IMR-90 (cell line): ENCODE measurements around the gene MRPS25. TPM values are rescaled to one million over a fixed set of nuclear protein-coding genes. Genes with fewer than 3 reads are reported as not detected.

Experiments
- ATAC-seq: fragments of 200-7000 bp; cut with Tn5 transposase; 2 replicates; pipeline ENCODE4 v1.9.1; 2020; ENCODE audit warnings: low read depth, mild to moderate bottlenecking, moderate library complexity
- BruUV-seq: library from RNA; stranded (reverse); fragments of 400-500 nt; replicated peaks from 2 replicates; lab custom pipeline; 2021; lab: Mats Ljungman, UMichigan
- CTCF ChIA-PET: fragments of 300-600 bp; formaldehyde crosslinking; extraction: SDS; loops from one replicate; lab custom pipeline; 2021; ENCODE audit warnings: antibody characterized with exemption; lab: Yijun Ruan, JAX
- POLR2A ChIA-PET: fragments of 300-600 bp; sonication (Branson Sonifier 250); formaldehyde crosslinking; loops from one replicate; lab custom pipeline; 2022; ENCODE audit warnings: antibody characterized with exemption; ENCODE audit not compliant: unreplicated experiment; lab: Charles Lee
- DNase-seq: peaks from one replicate; pipeline ENCODE4 v3.0.0; 2013
- H2AFZ ChIP-seq: replicated peaks from 2 replicates; pipeline ENCODE3; 2013; ENCODE audit warnings: low read length, mild to moderate bottlenecking; ENCODE audit not compliant: poor library complexity
- H2AK5ac ChIP-seq: 2 replicates; pipeline ENCODE4 v1.6.1; 2013; ENCODE audit warnings: low read depth, low read length, inconsistent platforms
- H2AK9ac ChIP-seq: replicated peaks from 2 replicates; pipeline ENCODE3; 2013; ENCODE audit warnings: mild to moderate bottlenecking, low read depth, low read length, moderate library complexity; ENCODE audit not compliant: poor library complexity
- H2BK120ac ChIP-seq: 2 replicates; pipeline ENCODE4 v1.6.1; 2013; ENCODE audit warnings: low read depth, low read length, inconsistent platforms
- H2BK15ac ChIP-seq: 3 replicates; pipeline ENCODE4 v1.6.1; 2013; ENCODE audit warnings: low read depth, low read length, inconsistent platforms
- H2BK20ac ChIP-seq: 2 replicates; pipeline ENCODE4 v1.6.1; 2013; ENCODE audit warnings: low read depth, mild to moderate bottlenecking, inconsistent platforms, low read length, moderate library complexity
- H2BK5ac ChIP-seq: 2 replicates; pipeline ENCODE4 v1.6.1; 2013; ENCODE audit warnings: mild to moderate bottlenecking, low read depth, low read length, inconsistent platforms; ENCODE audit not compliant: poor library complexity, severe bottlenecking
- H3K14ac ChIP-seq: replicated peaks from 2 replicates; pipeline ENCODE4 v1.6.1; 2013; ENCODE audit warnings: low read depth, low read length, inconsistent platforms
- H3K18ac ChIP-seq: 2 replicates; pipeline ENCODE4 v1.6.1; 2013; ENCODE audit warnings: low read depth, low read length, control low read depth
- H3K23ac ChIP-seq: 2 replicates; pipeline ENCODE4 v1.6.1; 2013; ENCODE audit warnings: low read depth, low read length, inconsistent platforms
- H3K27ac ChIP-seq: 2 replicates; pipeline ENCODE4 v1.5.1; 2013; ENCODE audit warnings: mild to moderate bottlenecking, control low read depth, low read length; ENCODE audit not compliant: insufficient read depth
- H3K27me3 ChIP-seq: 2 replicates; pipeline ENCODE4 v1.6.1; 2013; ENCODE audit warnings: low read length; ENCODE audit not compliant: control insufficient read depth, insufficient read depth
- H3K36me3 ChIP-seq: 2 replicates; pipeline ENCODE4 v1.6.1; 2013; ENCODE audit warnings: low read length, mixed read lengths; ENCODE audit not compliant: control insufficient read depth, insufficient read depth
- H3K4ac ChIP-seq: 2 replicates; pipeline ENCODE4 v1.6.1; 2013; ENCODE audit warnings: low read depth, low read length, inconsistent platforms
- H3K4me1 ChIP-seq: 2 replicates; pipeline ENCODE4 v1.6.1; 2013; ENCODE audit warnings: low read length, mixed read lengths; ENCODE audit not compliant: control insufficient read depth, insufficient read depth
- H3K4me2 ChIP-seq: 2 replicates; pipeline ENCODE4 v1.6.1; 2013; ENCODE audit warnings: low read depth, mild to moderate bottlenecking, control low read depth, low read length, moderate library complexity
- H3K4me3 ChIP-seq: 2 replicates; pipeline ENCODE4 v1.5.1; 2013; ENCODE audit warnings: low read depth, mild to moderate bottlenecking, control low read depth, low read length, moderate library complexity; ENCODE audit not compliant: insufficient read depth
- H3K56ac ChIP-seq: 2 replicates; pipeline ENCODE4 v1.6.1; 2013; ENCODE audit warnings: low read length, inconsistent platforms; ENCODE audit not compliant: insufficient read depth; ENCODE audit errors: extremely low read depth
- H3K79me1 ChIP-seq, 2 experiments: 2 replicates each; pipeline ENCODE4 v1.6.1; 2013; ENCODE audit warnings: low read length in 2 of 2, inconsistent platforms in 1 of 2, low read depth in 1 of 2
- H3K9ac ChIP-seq: 2 replicates; pipeline ENCODE4 v1.6.1; 2013; ENCODE audit warnings: low read depth, low read length, control low read depth
- H3K9me1 ChIP-seq: 2 replicates; pipeline ENCODE4 v1.6.1; 2013; ENCODE audit warnings: low read length, inconsistent platforms; ENCODE audit not compliant: insufficient read depth
- H3K9me3 ChIP-seq: 2 replicates; pipeline ENCODE4 v1.6.1; 2013; ENCODE audit warnings: low read length; ENCODE audit not compliant: control insufficient read depth, insufficient read depth
- H4K20me1 ChIP-seq: 2 replicates; pipeline ENCODE4 v1.6.1; 2013; ENCODE audit warnings: low read length, inconsistent platforms; ENCODE audit not compliant: insufficient read depth
- H4K5ac ChIP-seq: 2 replicates; pipeline ENCODE4 v1.6.1; 2013; ENCODE audit warnings: mild to moderate bottlenecking, low read depth, low read length, control low read depth
- H4K8ac ChIP-seq, 2 experiments: 2 replicates each; pipeline ENCODE4 v1.6.1; 2013; ENCODE audit warnings: low read depth in 2 of 2, low read length in 2 of 2, control low read depth in 1 of 2, inconsistent platforms in 1 of 2
- H4K91ac ChIP-seq: 2 replicates; pipeline ENCODE4 v1.6.1; 2013; ENCODE audit warnings: low read depth, low read length, inconsistent platforms; ENCODE audit not compliant: insufficient read depth
- CEBPB ChIP-seq: IDR thresholded peaks from 2 replicates; pipeline ENCODE4 v1.6.1; 2012; ENCODE audit warnings: low read depth, low read length, improper control_type of control experiment
- FOS ChIP-seq: fragments of 150-350 bp; IDR thresholded peaks from 2 replicates; pipeline ENCODE4 v1.6.1; 2016; ENCODE audit warnings: low read depth, low read length
- MAFK ChIP-seq: IDR thresholded peaks from 2 replicates; pipeline ENCODE4 v1.6.1; 2012; ENCODE audit warnings: low read depth, low read length, improper control_type of control experiment
- MAZ ChIP-seq: IDR thresholded peaks from 2 replicates; pipeline ENCODE4 v1.6.1; 2012; ENCODE audit warnings: low read depth, mild to moderate bottlenecking, low read length, improper control_type of control experiment, moderate library complexity, borderline replicate concordance
- MXI1 ChIP-seq: IDR thresholded peaks from 2 replicates; pipeline ENCODE4 v1.6.1; 2012; ENCODE audit warnings: low read depth, mild to moderate bottlenecking, low read length, moderate library complexity, borderline replicate concordance
- RAD21 ChIP-seq: IDR thresholded peaks from 2 replicates; pipeline ENCODE4 v1.6.1; 2012; ENCODE audit warnings: low read length, improper control_type of control experiment
- RCOR1 ChIP-seq: IDR thresholded peaks from 2 replicates; pipeline ENCODE4 v1.6.1; 2012; ENCODE audit warnings: mild to moderate bottlenecking, low read length, improper control_type of control experiment; ENCODE audit not compliant: insufficient replicate concordance
- RFX5 ChIP-seq: IDR thresholded peaks from 2 replicates; pipeline ENCODE4 v1.8.0; 2012; ENCODE audit warnings: low read depth, mild to moderate bottlenecking, low read length, moderate library complexity
- WGBS, 2 experiments: methylation state at CpG; one replicate each; pipeline versions ENCODE4 v1.1.5 to v1.1.7; 2013; ENCODE audit warnings: missing lambda C conversion rate in 2 of 2; ENCODE audit not compliant: insufficient read length in 1 of 2; ENCODE audit errors: extremely low coverage in 2 of 2; 5-methylcytosine and 5-hydroxymethylcytosine counted together
- dilution Hi-C: fragments of 300-500 bp; cut with HindIII; formaldehyde crosslinking; loops from one replicate; pipeline ENCODE4 v1.14.3; 2018; ENCODE audit warnings: low sequenced_read_pairs; ENCODE audit not compliant: unreplicated experiment
- in situ Hi-C: fragments of 300-500 bp; cut with MboI; formaldehyde crosslinking; loops from 3 replicates; pipeline ENCODE4 v1.14.3; 2019; ENCODE audit warnings: low sequenced_read_pairs, inconsistent platforms, mixed read lengths
- intact Hi-C: fragments of 100-400 bp; cut with micrococcal nuclease; formaldehyde crosslinking; loops from 2 replicates; pipeline ENCODE4 v1.10.0; 2022
- polyA plus RNA-seq, 3 experiments: library from polyadenylated mRNA; depleted of rRNA; stranded (reverse); fragments of >200 nt; gene quantifications; 2 replicates each; pipeline ENCODE4 v1.2.3, GENCODE V29; 2012; ENCODE audit warnings: low replicate concordance in 1 of 3
- total RNA-seq: library from RNA; depleted of rRNA; stranded (reverse); fragments of >200 nt; gene quantifications from 2 replicates; pipeline ENCODE4 v1.2.3, GENCODE V29; 2012
- TF ChIP-seq, protein P1 (sequence below): fragments of 150-350 bp; IDR thresholded peaks from 2 replicates; pipeline ENCODE4 v1.6.1; 2017; ENCODE audit warnings: mild to moderate bottlenecking, antibody characterized with exemption, low read length, low read depth

Gene MRPS25
- total and polyA plus RNA-seq, 2 of the 4 experiments (the other 2 are of a cell fraction): 9.0 to 20.8 TPM

DNA sequence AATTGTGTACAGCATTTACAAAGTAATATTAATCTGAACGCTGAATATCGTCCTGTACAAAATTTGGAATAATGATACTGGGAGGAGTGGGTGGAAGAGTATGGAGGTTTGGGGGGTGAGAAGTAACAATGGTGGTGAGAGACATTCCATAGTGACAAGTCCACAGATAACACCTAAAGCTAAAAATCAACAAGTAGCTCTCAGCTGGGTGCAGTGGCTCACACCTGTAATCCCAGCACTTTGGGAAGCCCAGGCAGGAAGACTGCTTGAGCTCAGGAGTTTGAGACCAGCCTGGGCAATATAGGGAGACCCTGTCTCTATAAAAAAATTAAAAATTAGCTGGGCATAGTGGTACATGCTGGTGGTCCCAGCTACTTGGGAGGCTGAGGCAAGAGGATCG, 5.1 kb downstream of the MRPS25 start:
- dilution Hi-C loops: no loop called here
- no peak overlapping the region for H3K27ac ChIP-seq

More for the DNA sequence above, 5.1 kb downstream of the MRPS25 start:
- H2BK5ac ChIP-seq: no peak overlapping the region
- no peak overlapping the region for H4K5ac ChIP-seq
- no peak overlapping the region for H3K4ac ChIP-seq
- ATAC-seq: no peak
- peaks cover 17% of the 10 kb centered on the region for H4K20me1 ChIP-seq
- no peak overlapping the region for H2BK20ac ChIP-seq
- H2AK9ac ChIP-seq: no peak overlapping the region
- H3K56ac ChIP-seq: no peak overlapping the region
- H4K8ac ChIP-seq: no peak overlapping the region
- H2BK120ac ChIP-seq: no peak overlapping the region
- H2BK15ac ChIP-seq: no peak overlapping the region
- H3K9me3 ChIP-seq: no peaks in the 10 kb centered on the region
- H3K18ac ChIP-seq: no peak overlapping the region
- H3K4me1 ChIP-seq: peaks cover 11% of the 10 kb centered on the region
- POLR2A ChIA-PET: no interaction called here
- no peak overlapping the region for H4K91ac ChIP-seq
- no peak overlapping the region for H3K14ac ChIP-seq
- WGBS, 2 experiments: no CpG with 5 or more reads among the region's 3 CpGs
- in situ Hi-C loops: no loop called here
- H3K23ac ChIP-seq: no peak overlapping the region
- TF ChIP-seq CEBPB: no peak
- no peak for TF ChIP-seq RAD21
- no peak for TF ChIP-seq MAZ
- TF ChIP-seq, protein P1, sequence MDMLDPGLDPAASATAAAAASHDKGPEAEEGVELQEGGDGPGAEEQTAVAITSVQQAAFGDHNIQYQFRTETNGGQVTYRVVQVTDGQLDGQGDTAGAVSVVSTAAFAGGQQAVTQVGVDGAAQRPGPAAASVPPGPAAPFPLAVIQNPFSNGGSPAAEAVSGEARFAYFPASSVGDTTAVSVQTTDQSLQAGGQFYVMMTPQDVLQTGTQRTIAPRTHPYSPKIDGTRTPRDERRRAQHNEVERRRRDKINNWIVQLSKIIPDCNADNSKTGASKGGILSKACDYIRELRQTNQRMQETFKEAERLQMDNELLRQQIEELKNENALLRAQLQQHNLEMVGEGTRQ: no peak
- no peak for TF ChIP-seq MAFK
- no peak for TF ChIP-seq RCOR1
- no peak for TF ChIP-seq MXI1
- no peak for TF ChIP-seq FOS
- no peak for TF ChIP-seq RFX5
- peaks cover 34 to 51% of the 10 kb centered on the region in 2 experiments for H3K79me1 ChIP-seq
- no peaks in the 10 kb centered on the region for H3K27me3 ChIP-seq
- no peak overlapping the region for H3K4me3 ChIP-seq
- H3K9ac ChIP-seq: no peak overlapping the region
- no TSS peak for BruUV-seq
- H2AFZ ChIP-seq: no peak overlapping the region
- H2AK5ac ChIP-seq: no peak overlapping the region
- H3K36me3 ChIP-seq: peaks cover 22% of the 10 kb centered on the region
- intact Hi-C loops: no loop called here
- CTCF ChIA-PET: interaction anchor here (0.8 kb wide), 1 partner anchor 9 kb away, joined by 3 read pairs; no protein-coding TSS in a partner anchor
- DNase-seq: no peak
- 0 out of 2 replicates have a peak, but pooled peaks cover 4% of the 10 kb centered on the region for H3K9me1 ChIP-seq
- H3K4me2 ChIP-seq: no peak overlapping the region
